Muscle of arm (tissue), 12 donors: ENCODE results near the gene SLC19A2. TPM values are rescaled to one million over a fixed set of nuclear protein-coding genes. Genes with fewer than 3 reads are reported as not detected.
A peak's percentile ranks its signal among the peaks of the same experiment; 100 is the strongest.

ENCODE experiments used
- DNase-seq: peaks from one replicate; pipeline ENCODE4 v3.0.0-alpha.2; 2013
- polyA plus RNA-seq, 12 donors: library from polyadenylated mRNA; unstranded; fragments of 120-200 nt; gene quantifications; one replicate each; pipeline ENCODE4 v1.2.1, GENCODE V29; 2013; ENCODE audit not compliant: insufficient read length in 12 of 12

The SLC19A2 gene
- polyA plus RNA-seq, 12 donors, result 6.1 to 11.2 (median 9.0) TPM; not detected in 1

- DNase-seq, result no peak
Measured at GRCh38 chr1:169478094-169478672, 7.6 kb downstream of the SLC19A2 start.

GRCh38 chr1:169475806-169476387 is 9.8 kb downstream of the SLC19A2 start:
- DNase-seq, result no peak

- DNase-seq, result no peak
Measured at GRCh38 chr1:169474302-169474995, 11.3 kb downstream of the SLC19A2 start.

GRCh38 chr1:169473347-169473746 is 12.4 kb downstream of the SLC19A2 start:
- no peak for DNase-seq

- no peak for DNase-seq
Measured at GRCh38 chr1:169472738-169473137, 13.0 kb downstream of the SLC19A2 start.

- no peak for DNase-seq
Measured at GRCh38 chr1:169468982-169469381, 16.8 kb downstream of the SLC19A2 start.

- DNase-seq, result peak; percentile 31
Measured at GRCh38 chr1:169466259-169467230, 19.2 kb downstream of the SLC19A2 start.

GRCh38 chr1:169465281-169465680 is 20.5 kb downstream of the SLC19A2 start:
- no peak for DNase-seq

GRCh38 chr1:169462385-169462784 is 23.4 kb downstream of the SLC19A2 start:
- no peak for DNase-seq

- DNase-seq, result no peak
Measured at GRCh38 chr1:169461390-169462000, 24.2 kb downstream of the SLC19A2 start.

- DNase-seq, result no peak
Measured at GRCh38 chr1:169460191-169460833, 25.4 kb downstream of the SLC19A2 start.

GRCh38 chr1:169457443-169457842 is 28.3 kb downstream of the SLC19A2 start:
- DNase-seq, result no peak

GRCh38 chr1:169456029-169456428 is 29.7 kb downstream of the SLC19A2 start:
- no peak for DNase-seq

- no peak for DNase-seq
Measured at GRCh38 chr1:169452921-169453320, 32.8 kb downstream of the SLC19A2 start.

- DNase-seq, result no peak
Measured at GRCh38 chr1:169451218-169451824, 34.4 kb downstream of the SLC19A2 start.

GRCh38 chr1:169443923-169444322 is 41.8 kb downstream of the SLC19A2 start:
- DNase-seq, result no peak

GRCh38 chr1:169427081-169427641 is 58.6 kb downstream of the SLC19A2 start, which contains the start of gene CCDC181:
CCDC181 (minus strand) TSS chr1:169427474; CDS start chr1:169424927, 2,547 bp downstream.
- peak; percentile 77 for DNase-seq

GRCh38 chr1:169426174-169426705 is 59.5 kb downstream of the SLC19A2 start:
- no peak for DNase-seq

- DNase-seq, result no peak
Measured at GRCh38 chr1:169421309-169421708, 64.4 kb downstream of the SLC19A2 start.

GRCh38 chr1:169414952-169415351 is 70.8 kb downstream of the SLC19A2 start:
- no peak for DNase-seq
